ENCODE data around the gene LNX2. TPM values are rescaled to one million over a fixed set of nuclear protein-coding genes. Genes with fewer than 3 reads are reported as not detected.

LNX2 gene
- total and polyA plus RNA-seq, 2 of the 4 experiments (the other 2 are of a cell fraction): 3.1 to 7.2 TPM

DNA sequence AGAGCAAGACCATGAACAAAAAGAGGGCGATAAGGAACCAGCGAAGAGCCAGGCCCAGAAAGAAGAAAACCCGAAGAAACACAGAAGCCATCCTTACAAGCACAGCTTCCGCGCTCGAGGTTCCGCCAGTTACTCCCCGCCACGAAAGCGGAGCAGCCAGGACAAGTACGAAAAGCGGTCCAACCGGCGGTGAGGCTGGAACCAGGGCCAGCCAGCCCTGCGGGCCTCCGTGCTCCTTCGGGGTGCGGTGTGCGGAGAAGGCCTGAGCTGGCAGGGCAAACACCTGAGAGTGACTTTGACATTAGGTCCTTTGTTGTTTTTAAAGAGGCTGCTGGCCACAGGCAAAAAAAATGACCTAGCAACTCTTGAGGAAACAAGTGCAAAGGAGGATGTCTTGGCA lies 45.4 kb upstream of the LNX2 start:
- Histone ChIP-seq H2AFZ (replicated peaks; ENCODE audit: low read length, poor library complexity) (no peak overlapping the region), H3K56ac (ENCODE audit: extremely low read depth, insufficient read depth, low read length) (no peak overlapping the region), H2AK5ac (ENCODE audit: low read depth, low read length) (no peak overlapping the region), H3K23ac (ENCODE audit: low read depth, low read length) (no peak overlapping the region), H3K9me1 (ENCODE audit: insufficient read depth, low read length) (peaks cover 3% of the 10 kb centered on the region; the same call in 1 of the 2 replicates), H4K8ac (ENCODE audit: low read depth in 2 of 2, low read length in 2 of 2) (no peak overlapping the region), H3K9me3 (ENCODE audit: control insufficient read depth, insufficient read depth, low read length) (no peaks in the 10 kb centered on the region), H4K20me1 (ENCODE audit: insufficient read depth, low read length) (no peaks in the 10 kb centered on the region), H4K5ac (ENCODE audit: low read depth, low read length) (no peak overlapping the region), H4K91ac (ENCODE audit: insufficient read depth, low read depth, low read length) (no peak overlapping the region), H2BK15ac (ENCODE audit: low read depth, low read length) (no peak overlapping the region), H2BK5ac (ENCODE audit: low read depth, low read length, poor library complexity, severe bottlenecking) (no peak overlapping the region), H2BK20ac (ENCODE audit: low read depth, low read length) (no peak overlapping the region), H3K4me3 (ENCODE audit: insufficient read depth, low read depth, low read length) (no peak overlapping the region), H3K4ac (ENCODE audit: low read depth, low read length) (no peak overlapping the region), H3K18ac (ENCODE audit: low read depth, low read length) (no peak overlapping the region), H3K36me3 (ENCODE audit: control insufficient read depth, insufficient read depth, low read length) (peaks cover 9% of the 10 kb centered on the region; the same call in 1 of the 2 replicates), H3K79me1 (ENCODE audit: low read depth in 1 of 2, low read length in 2 of 2) (peaks cover 12 to 13% of the 10 kb centered on the region in 2 experiments; a peak in 2 of 4 replicates), H3K27ac (ENCODE audit: insufficient read depth, low read length) (no peak overlapping the region), H3K14ac (replicated peaks; ENCODE audit: low read depth, low read length) (no peak overlapping the region), H3K4me1 (ENCODE audit: control insufficient read depth, insufficient read depth, low read length) (no peaks in the 10 kb centered on the region), H3K4me2 (ENCODE audit: low read depth, low read length) (no peak overlapping the region), H2AK9ac (replicated peaks; ENCODE audit: low read depth, low read length, poor library complexity) (no peak overlapping the region), H2BK120ac (ENCODE audit: low read depth, low read length) (no peak overlapping the region), H3K9ac (ENCODE audit: low read depth, low read length) (no peak overlapping the region), H3K27me3 (ENCODE audit: control insufficient read depth, insufficient read depth, low read length) (no peaks in the 10 kb centered on the region)
- BruUV-seq (replicated peaks): no TSS peak
- no peak for DNase-seq
- ChIA-PET POLR2A (ENCODE audit: unreplicated experiment) (no interaction called here), CTCF (no interaction called here)
- dilution Hi-C loops (cut with HindIII; ENCODE audit: low sequenced_read_pairs, unreplicated experiment): no loop called here
- no peak for TF ChIP-seq CEBPB (IDR thresholded peaks at IDR 0.05; ENCODE audit: low read depth, low read length)
- TF ChIP-seq MAFK (IDR thresholded peaks at IDR 0.05; ENCODE audit: low read depth, low read length): no peak
- TF ChIP-seq POLR2A (IDR thresholded peaks at IDR 0.05; ENCODE audit: low read depth, low read length): no peak
- TF ChIP-seq, protein P1, sequence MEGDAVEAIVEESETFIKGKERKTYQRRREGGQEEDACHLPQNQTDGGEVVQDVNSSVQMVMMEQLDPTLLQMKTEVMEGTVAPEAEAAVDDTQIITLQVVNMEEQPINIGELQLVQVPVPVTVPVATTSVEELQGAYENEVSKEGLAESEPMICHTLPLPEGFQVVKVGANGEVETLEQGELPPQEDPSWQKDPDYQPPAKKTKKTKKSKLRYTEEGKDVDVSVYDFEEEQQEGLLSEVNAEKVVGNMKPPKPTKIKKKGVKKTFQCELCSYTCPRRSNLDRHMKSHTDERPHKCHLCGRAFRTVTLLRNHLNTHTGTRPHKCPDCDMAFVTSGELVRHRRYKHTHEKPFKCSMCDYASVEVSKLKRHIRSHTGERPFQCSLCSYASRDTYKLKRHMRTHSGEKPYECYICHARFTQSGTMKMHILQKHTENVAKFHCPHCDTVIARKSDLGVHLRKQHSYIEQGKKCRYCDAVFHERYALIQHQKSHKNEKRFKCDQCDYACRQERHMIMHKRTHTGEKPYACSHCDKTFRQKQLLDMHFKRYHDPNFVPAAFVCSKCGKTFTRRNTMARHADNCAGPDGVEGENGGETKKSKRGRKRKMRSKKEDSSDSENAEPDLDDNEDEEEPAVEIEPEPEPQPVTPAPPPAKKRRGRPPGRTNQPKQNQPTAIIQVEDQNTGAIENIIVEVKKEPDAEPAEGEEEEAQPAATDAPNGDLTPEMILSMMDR (conservative IDR thresholded peaks at IDR 0.05; ENCODE audit: low read depth, low read length): no peak
- TF ChIP-seq MAZ (IDR thresholded peaks at IDR 0.05; ENCODE audit: borderline replicate concordance, low read depth, low read length): no peak
- TF ChIP-seq RAD21 (IDR thresholded peaks at IDR 0.05; ENCODE audit: low read length): no peak
- TF ChIP-seq, protein P2, sequence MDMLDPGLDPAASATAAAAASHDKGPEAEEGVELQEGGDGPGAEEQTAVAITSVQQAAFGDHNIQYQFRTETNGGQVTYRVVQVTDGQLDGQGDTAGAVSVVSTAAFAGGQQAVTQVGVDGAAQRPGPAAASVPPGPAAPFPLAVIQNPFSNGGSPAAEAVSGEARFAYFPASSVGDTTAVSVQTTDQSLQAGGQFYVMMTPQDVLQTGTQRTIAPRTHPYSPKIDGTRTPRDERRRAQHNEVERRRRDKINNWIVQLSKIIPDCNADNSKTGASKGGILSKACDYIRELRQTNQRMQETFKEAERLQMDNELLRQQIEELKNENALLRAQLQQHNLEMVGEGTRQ (IDR thresholded peaks at IDR 0.05; ENCODE audit: low read depth, low read length): no peak
- TF ChIP-seq, protein P3, sequence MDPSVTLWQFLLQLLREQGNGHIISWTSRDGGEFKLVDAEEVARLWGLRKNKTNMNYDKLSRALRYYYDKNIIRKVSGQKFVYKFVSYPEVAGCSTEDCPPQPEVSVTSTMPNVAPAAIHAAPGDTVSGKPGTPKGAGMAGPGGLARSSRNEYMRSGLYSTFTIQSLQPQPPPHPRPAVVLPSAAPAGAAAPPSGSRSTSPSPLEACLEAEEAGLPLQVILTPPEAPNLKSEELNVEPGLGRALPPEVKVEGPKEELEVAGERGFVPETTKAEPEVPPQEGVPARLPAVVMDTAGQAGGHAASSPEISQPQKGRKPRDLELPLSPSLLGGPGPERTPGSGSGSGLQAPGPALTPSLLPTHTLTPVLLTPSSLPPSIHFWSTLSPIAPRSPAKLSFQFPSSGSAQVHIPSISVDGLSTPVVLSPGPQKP (IDR thresholded peaks at IDR 0.05; ENCODE audit: borderline replicate concordance, low read depth, low read length): no peak
- no peak for TF ChIP-seq MXI1 (IDR thresholded peaks at IDR 0.05; ENCODE audit: borderline replicate concordance, low read depth, low read length)
- TF ChIP-seq RCOR1 (IDR thresholded peaks at IDR 0.05; ENCODE audit: insufficient replicate concordance, low read length): no peak
- no peak for TF ChIP-seq RFX5 (IDR thresholded peaks at IDR 0.05; ENCODE audit: low read depth, low read length)
- no peak for TF ChIP-seq CHD1 (IDR thresholded peaks at IDR 0.05; ENCODE audit: low read depth, low read length)
- no peak for TF ChIP-seq BHLHE40 (IDR thresholded peaks at IDR 0.05; ENCODE audit: low read depth, low read length)
- TF ChIP-seq SMC3 (IDR thresholded peaks at IDR 0.05; ENCODE audit: low read depth, low read length): no peak
- TF ChIP-seq NFE2L2 (IDR thresholded peaks at IDR 0.05; ENCODE audit: low read depth, low read length): no peak
- no peak for TF ChIP-seq FOS (IDR thresholded peaks at IDR 0.05; ENCODE audit: low read depth, low read length)
- in situ Hi-C loops (cut with MboI; ENCODE audit: low sequenced_read_pairs): no loop called here
- ATAC-seq (ENCODE audit: low read depth): no peak
- intact Hi-C loops (cut with micrococcal nuclease): loop anchor here (2.0 kb wide), 1 partner anchor 45 kb away; the partner anchor contains the start of genes LNX2 and POLR1D
- WGBS, 2 experiments (ENCODE audit: extremely low coverage in 2 of 2, insufficient read length in 1 of 2): 87% methylated on average over 13 of the region's 19 CpGs; no CpG with 5 or more reads in 1 of the 2 experiments
